A673 (cell line): ENCODE data around the gene SLC16A12. TPM values are rescaled to one million over a fixed set of nuclear protein-coding genes. Genes with fewer than 3 reads are reported as not detected.

Experiments
- BruUV-seq: library from RNA; stranded (reverse); fragments of 400-500 nt; replicated peaks from 2 replicates; lab custom pipeline; 2021; lab: Mats Ljungman, UMichigan
- CTCF ChIA-PET: fragments of 300-600 bp; sonication (Branson Sonifier 250); formaldehyde crosslinking; loops from one replicate; lab custom pipeline; 2022; ENCODE audit warnings: antibody characterized with exemption; lab: Charles Lee
- POLR2A ChIA-PET: fragments of 300-600 bp; sonication (Branson Sonifier 250); formaldehyde crosslinking; loops from one replicate; lab custom pipeline; 2022; ENCODE audit warnings: antibody characterized with exemption; ENCODE audit not compliant: low non-redundant PET; lab: Charles Lee
- DNase-seq: peaks from one replicate; pipeline ENCODE4 v3.0.0-alpha.2; 2015; ENCODE audit warnings: low spot score
- H3K27ac ChIP-seq: fragments of 200-600 bp; sonication (generic); 2 replicates; pipeline ENCODE4 v1.5.1; 2016; ENCODE audit warnings: mixed run types, low read depth, mild to moderate bottlenecking, mixed read lengths, antibody characterized with exemption, low read length; ENCODE audit not compliant: poor library complexity, severe bottlenecking
- H3K27me3 ChIP-seq: fragments of 200-600 bp; sonication (generic); replicated peaks from 2 replicates; pipeline ENCODE4 v1.6.1; 2017; ENCODE audit warnings: mixed run types, low read depth, mild to moderate bottlenecking, mixed read lengths, antibody characterized with exemption, low read length; ENCODE audit not compliant: insufficient read depth, poor library complexity
- H3K36me3 ChIP-seq: fragments of 200-600 bp; sonication (generic); 2 replicates; pipeline ENCODE4 v1.6.1; 2016; ENCODE audit warnings: mixed run types, mild to moderate bottlenecking, mixed read lengths, antibody characterized with exemption, low read length; ENCODE audit not compliant: insufficient read depth, poor library complexity, severe bottlenecking
- H3K4me1 ChIP-seq: fragments of 200-600 bp; sonication (generic); 2 replicates; pipeline ENCODE4 v1.6.1; 2017; ENCODE audit warnings: mixed run types, mild to moderate bottlenecking, mixed read lengths, antibody characterized with exemption, low read length; ENCODE audit not compliant: insufficient read depth, poor library complexity, severe bottlenecking
- H3K4me3 ChIP-seq: fragments of 200-600 bp; sonication (generic); 2 replicates; pipeline ENCODE4 v1.5.1; 2016; ENCODE audit warnings: low read depth, mixed run types, mild to moderate bottlenecking, mixed read lengths, low read length; ENCODE audit not compliant: poor library complexity, severe bottlenecking
- H3K9me3 ChIP-seq: fragments of 200-600 bp; sonication (generic); 2 replicates; pipeline ENCODE4 v1.6.1; 2016; ENCODE audit warnings: mixed run types, low read depth, mild to moderate bottlenecking, mixed read lengths, antibody characterized with exemption, low read length; ENCODE audit not compliant: poor library complexity, severe bottlenecking
- CTCF ChIP-seq: fragments of 300-800, 200-600 bp; sonication (generic); conservative IDR thresholded peaks from 2 replicates; pipeline ENCODE4 v1.5.1; 2017; ENCODE audit warnings: low read depth, mild to moderate bottlenecking, antibody characterized with exemption, low read length, moderate library complexity, mixed read lengths
- EZH2 ChIP-seq: fragments of 200-600 bp; sonication (generic); IDR thresholded peaks from 2 replicates; pipeline ENCODE4 v1.6.1; 2017; ENCODE audit warnings: borderline replicate concordance, low read depth, mild to moderate bottlenecking, mixed read lengths, antibody characterized with exemption, low read length; ENCODE audit not compliant: poor library complexity, severe bottlenecking
- intact Hi-C: fragments of 100-400 bp; cut with micrococcal nuclease; formaldehyde crosslinking; loops from one replicate; pipeline ENCODE4 v1.10.0; 2022; ENCODE audit not compliant: unreplicated experiment
- total RNA-seq: library from RNA; stranded (reverse); gene quantifications from 2 replicates; pipeline ENCODE4 v1.2.3, GENCODE V29; 2021

Gene SLC16A12
- total RNA-seq, 1 experiment from 2014 or later = 0.54 TPM

- no TSS peak for BruUV-seq
- CTCF ChIA-PET = no interaction called here
- no peak overlapping the region for H3K27ac ChIP-seq
- intact Hi-C loops = no loop called here
- no peaks in the 10 kb centered on the region for H3K27me3 ChIP-seq
- TF ChIP-seq CTCF (no peak), EZH2 (no peak)
- POLR2A ChIA-PET = no interaction called here
- no peak overlapping the region for H3K4me3 ChIP-seq
- DNase-seq = no peak
- no peaks in the 10 kb centered on the region for H3K4me1 ChIP-seq
- no peaks in the 10 kb centered on the region for H3K9me3 ChIP-seq
- no peaks in the 10 kb centered on the region for H3K36me3 ChIP-seq
Measured at GRCh38 chr10:89576696-89577095, 41.3 kb upstream of the SLC16A12 start.

- H3K4me3 ChIP-seq = no peak overlapping the region
- no peaks in the 10 kb centered on the region for H3K9me3 ChIP-seq
- no peak overlapping the region for H3K27ac ChIP-seq
- POLR2A ChIA-PET = no interaction called here
- DNase-seq = no peak
- TF ChIP-seq EZH2 (no peak), CTCF (no peak)
- H3K27me3 ChIP-seq = no peaks in the 10 kb centered on the region
- H3K4me1 ChIP-seq = no peaks in the 10 kb centered on the region
- CTCF ChIA-PET = no interaction called here
- intact Hi-C loops = no loop called here
- H3K36me3 ChIP-seq = no peaks in the 10 kb centered on the region
- no TSS peak for BruUV-seq
Measured at GRCh38 chr10:89576022-89576421, 40.6 kb upstream of the SLC16A12 start.

GRCh38 chr10:89575031-89575430, 39.6 kb upstream of the SLC16A12 start:
- Histone ChIP-seq H3K9me3 (no peaks in the 10 kb centered on the region), H3K27me3 (no peaks in the 10 kb centered on the region), H3K4me1 (no peaks in the 10 kb centered on the region), H3K4me3 (no peak overlapping the region), H3K27ac (no peak overlapping the region), H3K36me3 (no peaks in the 10 kb centered on the region)
- no peak for DNase-seq
- CTCF ChIA-PET = no interaction called here
- POLR2A ChIA-PET = no interaction called here
- intact Hi-C loops = no loop called here
- TF ChIP-seq CTCF (no peak), EZH2 (no peak)
- no TSS peak for BruUV-seq
